Endothelial cell of umbilical vein (primary cell): Measurements from ENCODE around the gene TBC1D10B. TPM values are rescaled to one million over a fixed set of nuclear protein-coding genes. Genes with fewer than 3 reads are reported as not detected.

ENCODE experiments used
- BruUV-seq: library from RNA; stranded (reverse); fragments of 400-500 nt; replicated peaks from 2 replicates; lab custom pipeline; 2021; lab: Mats Ljungman, UMichigan
- CTCF ChIA-PET: fragments of 300-600, 350-600 bp; sonication (Branson Sonifier 250); formaldehyde crosslinking; loops from one replicate; lab custom pipeline; 2021; ENCODE audit warnings: antibody characterized with exemption, inconsistent platforms; lab: Charles Lee
- POLR2A ChIA-PET: fragments of 300-600, 350-600 bp; sonication (Branson Sonifier 250); formaldehyde crosslinking; loops from one replicate; lab custom pipeline; 2021; ENCODE audit warnings: antibody characterized with exemption, inconsistent platforms; lab: Charles Lee
- DNase-seq: peaks from one replicate; pipeline ENCODE4 v3.0.0-alpha.2; 2011; ENCODE audit warnings: low read depth, low spot score
- FAIRE-seq: peaks from 2 replicates; lab custom pipeline; 2011; peaks lifted over from hg19 to GRCh38; lab: Jason Lieb, UNC
- H2AFZ ChIP-seq: 2 replicates; pipeline ENCODE4 v1.6.0; 2012; ENCODE audit warnings: low read depth, low read length, control low read depth, inconsistent platforms
- H3K27ac ChIP-seq: 2 replicates; pipeline ENCODE4 v1.5.1; 2011; ENCODE audit warnings: low read depth, mild to moderate bottlenecking, control low read depth, low read length, moderate library complexity; ENCODE audit not compliant: insufficient read depth
- H3K27me3 ChIP-seq, 2 experiments: 2 replicates each; pipeline versions ENCODE4 v1.6.0 to v1.6.1; 2011; ENCODE audit warnings: low read length in 2 of 2, mixed read lengths in 1 of 2; ENCODE audit not compliant: control insufficient read depth in 2 of 2, insufficient read depth in 2 of 2
- H3K36me3 ChIP-seq, 2 experiments: 2 replicates in 1 of 2; 3 replicates in 1 of 2; pipeline ENCODE4 v1.5.1; 2011; ENCODE audit warnings: low read length in 2 of 2, mild to moderate bottlenecking in 1 of 2, moderate library complexity in 1 of 2; ENCODE audit not compliant: control insufficient read depth in 2 of 2, insufficient read depth in 2 of 2; ENCODE audit errors: extremely low read depth in 1 of 2
- H3K4me1 ChIP-seq: 3 replicates; pipeline ENCODE4 v1.5.1; 2011; ENCODE audit warnings: mild to moderate bottlenecking, low read length; ENCODE audit not compliant: control insufficient read depth, insufficient read depth; ENCODE audit errors: extremely low read depth
- H3K4me2 ChIP-seq: 2 replicates; pipeline ENCODE4 v1.6.1; 2011; ENCODE audit warnings: low read length, control low read depth, mixed read lengths; ENCODE audit not compliant: insufficient read depth
- H3K4me3 ChIP-seq, 3 experiments: fragments of 200-600 bp in 1 of 3; sonication (generic), shearing (Covaris generic) in 1 of 3; replicated peaks in 1 of 3; 2 replicates each; pipeline ENCODE4 v1.5.1; 2011 to 2016; ENCODE audit warnings: control low read depth in 3 of 3, low read length in 3 of 3, mild to moderate bottlenecking in 2 of 3, inconsistent platforms in 1 of 3, low read depth in 1 of 3, moderate library complexity in 1 of 3; ENCODE audit not compliant: insufficient read depth in 1 of 3
- H3K79me2 ChIP-seq: 2 replicates; pipeline ENCODE4 v1.6.0; 2012; ENCODE audit warnings: low read length, inconsistent platforms; ENCODE audit not compliant: control insufficient read depth, insufficient read depth
- H3K9ac ChIP-seq: replicated peaks from 2 replicates; pipeline ENCODE3; 2011; ENCODE audit warnings: low read length, control low read depth; ENCODE audit not compliant: insufficient read depth; ENCODE audit errors: extremely low read depth
- H3K9me1 ChIP-seq: replicated peaks from 3 replicates; pipeline ENCODE4 v1.6.0; 2011; ENCODE audit warnings: mild to moderate bottlenecking, low read length; ENCODE audit not compliant: control insufficient read depth, insufficient read depth; ENCODE audit errors: extremely low read depth
- H3K9me3 ChIP-seq: replicated peaks from 2 replicates; pipeline ENCODE4 v1.5.1; 2012; ENCODE audit warnings: low read length, inconsistent platforms; ENCODE audit not compliant: control insufficient read depth, insufficient read depth
- H4K20me1 ChIP-seq: replicated peaks from 2 replicates; pipeline ENCODE3; 2011; ENCODE audit warnings: mild to moderate bottlenecking, low read length; ENCODE audit not compliant: control insufficient read depth, insufficient read depth; ENCODE audit errors: extremely low read depth
- EZH2 ChIP-seq: IDR thresholded peaks from 2 replicates; pipeline ENCODE4 v1.6.1; 2012; ENCODE audit warnings: borderline replicate concordance, low read depth, mild to moderate bottlenecking, moderate library complexity, low read length, inconsistent platforms; ENCODE audit not compliant: severe bottlenecking
- FOS ChIP-seq: IDR thresholded peaks from 2 replicates; pipeline ENCODE4 v1.6.1; 2011; ENCODE audit warnings: mild to moderate bottlenecking, low read length, moderate library complexity, borderline replicate concordance; ENCODE audit not compliant: insufficient read depth
- GATA2 ChIP-seq: IDR thresholded peaks from 2 replicates; pipeline ENCODE4 v1.7.0; 2011; ENCODE audit warnings: low read depth, mild to moderate bottlenecking, moderate library complexity, mixed read lengths, low read length; ENCODE audit not compliant: insufficient read length, insufficient read depth
- JUN ChIP-seq: IDR thresholded peaks from 2 replicates; pipeline ENCODE4 v1.6.1; 2011; ENCODE audit warnings: borderline replicate concordance, low read depth; ENCODE audit not compliant: insufficient read length, insufficient read depth
- MYC ChIP-seq: IDR thresholded peaks from one replicate; pipeline ENCODE4 v1.6.1; 2011; ENCODE audit warnings: mild to moderate bottlenecking, low read depth, low read length
- POLR2A ChIP-seq: IDR thresholded peaks from 2 replicates; pipeline ENCODE4 v1.6.1; 2012; ENCODE audit warnings: low read depth, mild to moderate bottlenecking, control low read depth, low read length
- POLR2AphosphoS5 ChIP-seq: IDR thresholded peaks from 2 replicates; pipeline ENCODE4 v1.6.1; 2012; ENCODE audit warnings: low read depth, mild to moderate bottlenecking, control low read depth, low read length, moderate library complexity; ENCODE audit not compliant: insufficient read depth
- dilution Hi-C: fragments of 300-500 bp; cut with MboI; formaldehyde crosslinking; loops from one replicate; pipeline ENCODE4 v1.15.0; 2019; ENCODE audit warnings: low sequenced_read_pairs; ENCODE audit not compliant: extremely low pct_ligation_motif_present
- intact Hi-C: fragments of 100-400 bp; cut with micrococcal nuclease; formaldehyde crosslinking; loops from one replicate; pipeline ENCODE4 v1.10.0; 2022
- polyA plus RNA-seq, 4 experiments: library from polyadenylated mRNA; depleted of rRNA in 3 of 4; stranded (reverse) in 3 of 4; unstranded in 1 of 4; fragments of >200 nt; gene quantifications; 2 replicates each; pipeline versions ENCODE4 v1.2.1 to v1.2.3, GENCODE V29; 2011 to 2012; ENCODE audit warnings: missing spikeins in 1 of 4
- total RNA-seq: library from RNA; stranded (reverse); gene quantifications from 2 replicates; pipeline ENCODE4 v1.2.3, GENCODE V29; 2021
- TF ChIP-seq, protein P1 (sequence below): IDR thresholded peaks from 2 replicates; pipeline ENCODE4 v1.6.1; 2011; ENCODE audit not compliant: insufficient read depth, insufficient read length
- TF ChIP-seq, protein P2 (sequence below), 2 donors: IDR thresholded peaks; 1 replicate in 1 of 2; 2 replicates in 1 of 2; pipeline ENCODE4 v1.5.1; 2011; ENCODE audit warnings: low read length in 2 of 2, mild to moderate bottlenecking in 2 of 2, moderate library complexity in 2 of 2, control low read depth in 1 of 2, inconsistent platforms in 1 of 2, low read depth in 1 of 2; ENCODE audit not compliant: insufficient read depth in 1 of 2; ENCODE audit errors: extremely low read depth in 1 of 2

Gene TBC1D10B
- total and polyA plus RNA-seq, 2 donors (not counting 3 experiments of a cell fraction or from before 2014, with no cell fraction given): 37.0 to 63.0 TPM

DNA sequence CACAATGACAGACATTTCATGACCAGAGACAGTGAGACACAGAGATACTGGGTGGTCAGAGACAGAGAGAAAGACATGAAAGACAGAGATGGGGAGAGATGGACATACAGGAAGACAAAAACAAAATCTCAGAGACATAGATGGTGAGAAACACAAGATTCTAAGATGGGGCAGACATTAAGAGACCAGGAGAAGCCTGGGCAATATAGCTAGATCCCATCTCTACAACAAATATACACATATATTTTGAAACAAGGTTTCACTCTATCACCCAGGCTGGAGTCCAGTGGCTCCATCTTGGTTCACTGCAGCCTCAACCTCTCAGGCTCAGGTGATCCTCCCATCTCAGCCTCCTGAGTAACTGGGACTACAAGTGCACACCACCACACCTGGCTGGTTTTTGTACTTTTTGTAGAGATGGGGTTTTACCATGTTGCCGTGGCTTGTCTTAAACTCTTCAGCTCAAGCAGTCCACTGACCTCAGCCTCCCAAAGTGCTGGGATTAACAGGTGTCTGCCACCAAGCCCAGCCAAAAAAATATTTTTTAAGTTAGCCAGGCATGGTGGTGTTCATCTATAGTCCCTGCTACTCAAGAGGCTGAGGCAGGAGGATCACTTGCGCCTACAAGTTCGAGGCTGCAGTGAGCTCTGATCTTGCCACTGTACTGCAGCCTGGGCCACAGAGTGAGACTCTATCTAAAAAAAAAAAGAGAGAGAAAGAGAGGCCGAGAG lies 9.9 kb upstream of the TBC1D10B start:
- Histone ChIP-seq H3K9ac (no peak overlapping the region), H3K4me1 (peaks cover 12% of the 10 kb centered on the region), H3K9me3 (no peaks in the 10 kb centered on the region), H2AFZ (no peak overlapping the region), H3K79me2 (no peaks in the 10 kb centered on the region), H3K9me1 (no peaks in the 10 kb centered on the region), H3K36me3 (no peaks in the 10 kb centered on the region), H3K27ac (no peak overlapping the region), H3K4me3 (no peak overlapping the region), H3K4me2 (no peak overlapping the region), H4K20me1 (no peaks in the 10 kb centered on the region), H3K27me3 (no peaks in the 10 kb centered on the region)
- ChIA-PET CTCF (interaction anchor here (1.3 kb wide), 1 partner anchor 16 kb away, joined by 3 read pairs; no protein-coding TSS in a partner anchor), POLR2A (no interaction called here)
- DNase-seq: no peak
- no TSS peak for BruUV-seq
- TF ChIP-seq, protein P1, sequence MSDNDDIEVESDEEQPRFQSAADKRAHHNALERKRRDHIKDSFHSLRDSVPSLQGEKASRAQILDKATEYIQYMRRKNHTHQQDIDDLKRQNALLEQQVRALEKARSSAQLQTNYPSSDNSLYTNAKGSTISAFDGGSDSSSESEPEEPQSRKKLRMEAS: no peak
- TF ChIP-seq JUN (no peak), GATA2 (no peak), POLR2A (no peak), FOS (no peak), MYC (no peak), POLR2AphosphoS5 (no peak), EZH2 (no peak)
- TF ChIP-seq, protein P2, sequence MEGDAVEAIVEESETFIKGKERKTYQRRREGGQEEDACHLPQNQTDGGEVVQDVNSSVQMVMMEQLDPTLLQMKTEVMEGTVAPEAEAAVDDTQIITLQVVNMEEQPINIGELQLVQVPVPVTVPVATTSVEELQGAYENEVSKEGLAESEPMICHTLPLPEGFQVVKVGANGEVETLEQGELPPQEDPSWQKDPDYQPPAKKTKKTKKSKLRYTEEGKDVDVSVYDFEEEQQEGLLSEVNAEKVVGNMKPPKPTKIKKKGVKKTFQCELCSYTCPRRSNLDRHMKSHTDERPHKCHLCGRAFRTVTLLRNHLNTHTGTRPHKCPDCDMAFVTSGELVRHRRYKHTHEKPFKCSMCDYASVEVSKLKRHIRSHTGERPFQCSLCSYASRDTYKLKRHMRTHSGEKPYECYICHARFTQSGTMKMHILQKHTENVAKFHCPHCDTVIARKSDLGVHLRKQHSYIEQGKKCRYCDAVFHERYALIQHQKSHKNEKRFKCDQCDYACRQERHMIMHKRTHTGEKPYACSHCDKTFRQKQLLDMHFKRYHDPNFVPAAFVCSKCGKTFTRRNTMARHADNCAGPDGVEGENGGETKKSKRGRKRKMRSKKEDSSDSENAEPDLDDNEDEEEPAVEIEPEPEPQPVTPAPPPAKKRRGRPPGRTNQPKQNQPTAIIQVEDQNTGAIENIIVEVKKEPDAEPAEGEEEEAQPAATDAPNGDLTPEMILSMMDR (IDR thresholded peaks at IDR 0.05; ENCODE audit: extremely low read depth in 1 of 2, insufficient read depth in 1 of 2, low read depth in 1 of 2, low read length in 2 of 2): no peak
- no peak for FAIRE-seq
- intact Hi-C loops: no loop called here
- dilution Hi-C loops: no loop called here
